Measurements from ENCODE around the gene NRN1L.

GRCh38 chr16:67926181-67926750, 41.6 kb downstream of the NRN1L start:
- peak; percentile 40 for TF ChIP-seq CTCF (IDR thresholded peaks at IDR 0.05; ENCODE audit: borderline replicate concordance, extremely low read depth, low read length, poor library complexity, severe bottlenecking)
- no peak for TF ChIP-seq EZH2 (IDR thresholded peaks at IDR 0.05; ENCODE audit: borderline replicate concordance, low read depth, low read length, severe bottlenecking)
